Upper lobe of left lung (tissue), 4 donors: ENCODE data around the gene TRIM42.

Experiments used
- EP300 ChIP-seq, 4 donors: sonication (generic); formaldehyde crosslinking; IDR thresholded peaks; one replicate each; pipeline ENCODE4 v1.5.1; 2017; ENCODE audit warnings: antibody characterized with exemption in 4 of 4, control low read depth in 2 of 4
- POLR2A ChIP-seq, 4 donors: fragments of 450-650 bp; IDR thresholded peaks; one replicate each; pipeline ENCODE4 v1.5.1; 2016 to 2017; ENCODE audit warnings: antibody characterized with exemption in 4 of 4, mild to moderate bottlenecking in 2 of 4
- POLR2AphosphoS5 ChIP-seq, 2 donors: sonication (generic); formaldehyde crosslinking; IDR thresholded peaks; one replicate each; pipeline ENCODE4 v1.5.1; 2017; ENCODE audit warnings: antibody characterized with exemption in 2 of 2
- TF ChIP-seq, protein P1 (sequence below), 6 experiments: fragments of 450-650 bp in 4 of 6; fragments of 200-600 bp in 2 of 6; sonication (generic) in 2 of 6; IDR thresholded peaks; one replicate each; pipeline ENCODE4 v1.5.1; 2016 to 2019; ENCODE audit warnings: antibody characterized with exemption in 6 of 6

DNA sequence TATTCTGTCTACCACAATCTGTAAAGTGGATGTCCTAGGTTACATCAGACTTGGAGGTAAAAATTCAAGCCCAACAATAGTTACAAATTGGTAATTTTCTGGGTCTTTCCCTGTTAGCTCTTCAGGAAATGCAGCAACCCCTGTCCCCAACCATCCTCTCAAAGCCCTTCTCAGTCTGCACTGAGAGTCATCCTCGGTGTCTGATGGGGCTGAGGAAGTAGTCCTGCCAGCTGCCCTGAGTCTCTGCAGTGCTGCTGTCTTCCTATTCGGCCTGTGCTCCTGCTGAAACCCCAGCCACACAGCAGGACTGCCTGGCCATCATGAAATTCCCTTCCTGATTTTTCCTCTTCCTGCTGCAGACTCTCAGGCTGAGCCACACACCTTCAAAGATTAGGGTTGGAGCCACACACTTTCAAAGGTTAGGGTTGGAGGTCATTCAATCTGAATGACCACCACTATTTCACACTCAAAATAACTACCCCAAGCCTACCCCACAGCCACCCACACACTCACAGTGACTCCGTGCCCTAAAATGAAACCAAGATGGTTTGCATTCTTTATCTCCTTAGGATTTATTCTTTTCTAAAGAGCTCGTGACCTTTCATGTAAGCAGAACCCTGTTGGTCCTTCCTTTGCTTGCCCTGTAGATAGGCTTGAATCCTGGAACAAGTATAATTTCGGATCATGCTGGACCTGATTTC is 17.6 kb downstream of the TRIM42 start:
- TF ChIP-seq, protein P1, sequence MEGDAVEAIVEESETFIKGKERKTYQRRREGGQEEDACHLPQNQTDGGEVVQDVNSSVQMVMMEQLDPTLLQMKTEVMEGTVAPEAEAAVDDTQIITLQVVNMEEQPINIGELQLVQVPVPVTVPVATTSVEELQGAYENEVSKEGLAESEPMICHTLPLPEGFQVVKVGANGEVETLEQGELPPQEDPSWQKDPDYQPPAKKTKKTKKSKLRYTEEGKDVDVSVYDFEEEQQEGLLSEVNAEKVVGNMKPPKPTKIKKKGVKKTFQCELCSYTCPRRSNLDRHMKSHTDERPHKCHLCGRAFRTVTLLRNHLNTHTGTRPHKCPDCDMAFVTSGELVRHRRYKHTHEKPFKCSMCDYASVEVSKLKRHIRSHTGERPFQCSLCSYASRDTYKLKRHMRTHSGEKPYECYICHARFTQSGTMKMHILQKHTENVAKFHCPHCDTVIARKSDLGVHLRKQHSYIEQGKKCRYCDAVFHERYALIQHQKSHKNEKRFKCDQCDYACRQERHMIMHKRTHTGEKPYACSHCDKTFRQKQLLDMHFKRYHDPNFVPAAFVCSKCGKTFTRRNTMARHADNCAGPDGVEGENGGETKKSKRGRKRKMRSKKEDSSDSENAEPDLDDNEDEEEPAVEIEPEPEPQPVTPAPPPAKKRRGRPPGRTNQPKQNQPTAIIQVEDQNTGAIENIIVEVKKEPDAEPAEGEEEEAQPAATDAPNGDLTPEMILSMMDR (IDR thresholded peaks at IDR 0.05) = no peak
- TF ChIP-seq POLR2A (IDR thresholded peaks at IDR 0.05) (no peak), POLR2AphosphoS5 (IDR thresholded peaks at IDR 0.05) (no peak), EP300 (IDR thresholded peaks at IDR 0.05) (no peak)
